CD4-positive, alpha-beta T cell treated with Interleukin-6 for 4 hours (primary cell): ENCODE results near the gene SSMEM1.
A peak's percentile ranks its signal among the peaks of the same experiment; 100 is the strongest.
"Not testable (repeated sequence)": the region's sequence is repeated elsewhere in the genome, so short reads cannot be mapped to it uniquely, and the experiment has no call there.

Source experiments
- DNase-seq: peaks from one replicate; pipeline ENCODE4 v3.0.0-alpha.2; 2020; ENCODE audit warnings: mixed read lengths

Gene SSMEM1, protein sequence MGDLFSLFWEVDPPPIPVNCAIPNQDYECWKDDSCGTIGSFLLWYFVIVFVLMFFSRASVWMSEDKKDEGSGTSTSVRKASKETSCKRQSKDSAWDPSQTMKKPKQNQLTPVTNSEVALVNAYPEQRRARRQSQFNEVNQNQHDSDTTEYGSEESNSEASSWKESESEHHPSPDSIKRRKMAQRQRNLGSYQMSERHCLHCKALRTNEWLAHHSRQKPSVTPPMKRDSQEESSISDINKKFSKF

GRCh38 chr7:130207642-130208041 lies at the start of gene SSMEM1:
Gene SSMEM1, plus strand, starts transcription at chr7:130207860. Its CDS starts 51 bp downstream, at chr7:130207911.
- DNase-seq = no peak

- no peak for DNase-seq
Measured at GRCh38 chr7:130160023-130160422, 47.6 kb upstream of the SSMEM1 start.

DNA sequence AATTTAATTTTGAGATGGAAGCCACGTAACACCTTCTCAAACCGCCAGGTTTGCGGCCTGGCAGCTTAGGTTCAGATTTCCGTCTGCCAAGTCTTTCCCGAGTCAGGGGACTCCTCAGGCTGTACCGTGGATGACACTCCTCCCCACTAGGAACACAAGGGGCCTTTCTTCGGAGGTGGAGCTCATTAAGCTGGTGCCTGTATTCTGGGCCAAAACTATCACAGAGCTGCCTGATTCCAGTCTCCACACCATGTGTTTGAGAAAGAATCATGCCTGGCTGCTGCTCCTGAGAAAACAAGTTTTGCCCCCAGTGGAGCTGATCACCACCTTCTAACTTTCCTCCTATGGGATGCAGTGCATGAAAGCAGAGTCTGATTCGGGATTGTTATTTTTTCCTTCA lies 47.2 kb upstream of the SSMEM1 start:
- no peak for DNase-seq

GRCh38 chr7:130162196-130162595 lies 45.5 kb upstream of the SSMEM1 start:
- DNase-seq = no peak

GRCh38 chr7:130174237-130174959 lies 33.3 kb upstream of the SSMEM1 start:
- DNase-seq = no peak

DNA sequence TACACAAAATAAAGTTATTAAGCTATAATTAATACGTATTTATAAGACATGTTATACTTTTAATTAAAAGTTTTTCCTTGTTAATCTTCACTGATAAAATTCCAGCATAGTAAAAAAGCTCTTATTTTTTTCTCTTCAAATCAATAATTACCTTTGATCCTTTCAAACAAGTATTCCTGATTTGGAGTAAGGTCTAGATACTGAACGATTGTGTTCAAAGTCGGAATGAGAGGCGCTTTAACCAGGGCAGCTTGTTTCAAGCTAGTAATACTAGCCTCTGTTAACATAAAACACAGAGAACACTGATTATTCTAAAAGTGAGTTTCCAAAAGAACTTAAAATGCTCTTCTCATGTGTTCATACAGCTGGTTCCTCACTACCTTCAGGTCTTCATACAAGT lies 29.4 kb upstream of the SSMEM1 start:
- DNase-seq = no peak

DNA sequence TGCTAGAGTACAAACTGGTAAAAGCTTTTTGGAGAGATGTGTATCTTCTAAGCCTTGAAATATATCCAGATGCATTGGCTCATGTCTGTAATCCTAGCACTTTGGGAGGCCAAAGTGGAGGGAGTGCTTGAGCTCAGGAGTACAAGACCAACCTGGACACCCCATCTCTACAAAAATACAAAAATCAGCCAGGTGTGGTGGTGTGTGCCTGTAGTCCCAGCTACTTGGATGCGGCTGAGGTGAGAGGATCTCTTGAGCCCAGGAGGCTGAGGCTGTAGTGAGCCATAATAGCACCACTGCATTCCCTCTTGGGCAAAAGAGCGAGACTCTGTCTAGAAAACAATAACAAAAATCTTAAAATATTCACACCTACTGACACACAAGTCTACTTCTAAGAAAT lies 28.0 kb upstream of the SSMEM1 start:
- DNase-seq = no peak

DNA sequence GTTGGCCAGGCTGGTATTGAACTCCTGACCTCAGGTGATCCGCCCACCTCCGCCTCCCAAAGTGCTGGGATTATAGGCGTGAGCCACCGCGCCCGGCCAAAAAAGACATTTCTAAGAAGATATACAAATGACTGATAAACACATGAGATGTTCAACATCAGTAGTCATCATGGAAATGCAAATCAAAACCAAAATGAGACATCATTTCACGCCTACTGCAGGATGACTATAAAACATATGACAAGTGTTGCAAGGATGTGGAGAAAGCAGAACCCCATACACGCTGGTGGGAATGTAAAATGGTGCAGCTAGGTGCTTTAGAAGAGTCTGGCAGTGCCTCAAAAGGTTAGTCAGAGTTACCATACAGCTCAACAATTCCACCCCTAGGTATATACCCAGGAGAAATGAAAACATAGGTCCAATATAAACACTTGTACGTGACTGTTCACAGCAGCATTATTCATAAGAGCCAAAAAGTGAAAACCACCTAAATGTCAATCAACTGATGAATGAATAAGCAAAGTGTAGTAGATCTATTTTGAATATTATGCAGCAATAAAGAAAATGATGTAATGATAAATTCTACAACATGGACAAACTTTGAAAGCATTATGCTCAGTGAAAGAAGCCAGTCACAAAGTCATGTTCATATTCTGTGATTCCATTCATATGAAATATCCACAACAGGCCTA lies 26.9 kb upstream of the SSMEM1 start:
- DNase-seq = no peak

GRCh38 chr7:130181263-130181605 lies 26.4 kb upstream of the SSMEM1 start:
- DNase-seq = no peak

DNA sequence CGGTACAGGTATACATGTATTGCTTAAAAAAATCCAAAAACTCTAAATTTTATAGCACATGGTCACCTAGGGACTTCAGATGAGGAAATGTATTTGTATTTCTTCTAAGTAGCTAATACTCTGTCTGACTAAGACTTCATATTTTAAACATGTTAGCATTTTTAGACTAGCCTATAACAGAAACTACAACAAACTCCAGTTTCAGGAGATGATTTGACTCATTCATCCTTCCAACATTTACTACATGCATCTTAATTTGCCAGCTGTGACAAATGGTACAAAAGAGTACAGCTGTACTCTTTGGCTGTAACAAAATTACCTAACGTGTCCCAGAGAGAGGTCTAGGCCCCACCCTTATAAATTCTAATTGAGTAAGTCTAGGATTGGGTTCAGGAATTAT lies 24.7 kb upstream of the SSMEM1 start:
- no peak for DNase-seq

GRCh38 chr7:130184349-130184748 lies 23.3 kb upstream of the SSMEM1 start:
- not testable (repeated sequence) for DNase-seq

- DNase-seq = no peak
Measured at GRCh38 chr7:130187360-130187759, 20.3 kb upstream of the SSMEM1 start.

- no peak for DNase-seq
Measured at GRCh38 chr7:130189343-130189742, 18.3 kb upstream of the SSMEM1 start.

- DNase-seq = no peak
Measured at GRCh38 chr7:130191791-130192190, 15.9 kb upstream of the SSMEM1 start.

GRCh38 chr7:130195396-130195795 lies 12.3 kb upstream of the SSMEM1 start:
- no peak for DNase-seq

DNA sequence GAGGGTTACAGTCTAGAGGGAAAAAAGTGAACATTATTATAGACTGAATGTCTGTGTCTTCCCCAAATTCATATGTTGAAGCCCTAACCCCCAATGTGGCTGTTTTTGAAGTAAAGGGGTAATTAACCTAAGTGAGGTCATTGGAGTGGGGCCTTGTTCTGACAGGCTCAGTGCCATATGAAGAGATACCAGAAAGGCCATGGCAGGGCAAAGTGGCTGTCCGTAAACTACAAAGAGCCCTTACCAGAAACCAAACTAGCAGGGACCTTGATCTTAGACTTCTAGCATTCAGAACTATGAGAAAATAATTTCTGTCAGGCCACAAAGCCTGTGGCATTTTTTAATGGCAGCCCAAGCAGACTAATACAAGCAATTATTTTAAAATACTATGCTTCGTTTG lies 11.2 kb upstream of the SSMEM1 start:
- no peak for DNase-seq

GRCh38 chr7:130197094-130197493 lies 10.6 kb upstream of the SSMEM1 start:
- no peak for DNase-seq

DNA sequence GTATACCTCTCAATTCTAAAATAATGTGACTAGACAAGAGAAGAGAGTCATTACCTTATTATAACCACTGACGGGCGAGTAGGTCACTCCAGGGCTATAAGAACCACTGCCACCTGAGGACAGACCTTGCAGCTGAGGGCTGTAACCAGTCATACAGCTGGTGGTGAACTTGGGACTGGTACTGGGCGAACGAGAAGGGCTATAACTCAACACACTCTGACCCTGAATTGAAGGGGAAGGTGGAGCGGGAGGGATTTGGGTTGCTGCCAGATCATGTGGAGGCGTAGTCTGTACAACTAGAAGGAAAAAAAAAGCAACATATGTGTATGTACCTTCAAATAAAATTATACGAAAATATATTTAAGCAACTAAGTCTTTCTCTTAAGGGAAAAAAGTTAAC lies 5.9 kb upstream of the SSMEM1 start:
- DNase-seq = no peak

GRCh38 chr7:130205084-130205947 lies 2.3 kb upstream of the SSMEM1 start, which contains the start of gene TMEM209:
Gene TMEM209, minus strand, starts transcription at chr7:130205406. Its CDS starts 31 bp downstream, at chr7:130205375.
- peak; percentile 95 for DNase-seq

DNA sequence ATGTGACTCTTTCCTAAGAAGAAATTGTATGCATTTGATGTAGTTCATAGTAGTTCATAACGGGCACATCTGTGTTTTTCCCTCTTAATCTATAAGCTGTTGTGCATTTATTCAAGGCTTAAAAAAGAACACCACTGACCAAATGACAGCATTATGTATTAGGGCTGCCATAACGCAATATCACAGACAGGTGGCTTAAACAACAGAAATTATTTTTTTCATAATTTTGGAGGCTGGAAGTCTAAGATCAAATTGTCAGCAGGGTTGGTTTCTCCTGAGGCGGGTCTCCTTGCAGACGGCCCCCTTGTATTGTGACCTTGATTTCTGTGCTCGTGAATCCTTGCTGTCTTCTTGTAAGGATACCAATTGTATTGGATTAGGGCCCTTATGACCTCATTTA lies 627 bp upstream of the SSMEM1 start:
- DNase-seq = no peak

DNA sequence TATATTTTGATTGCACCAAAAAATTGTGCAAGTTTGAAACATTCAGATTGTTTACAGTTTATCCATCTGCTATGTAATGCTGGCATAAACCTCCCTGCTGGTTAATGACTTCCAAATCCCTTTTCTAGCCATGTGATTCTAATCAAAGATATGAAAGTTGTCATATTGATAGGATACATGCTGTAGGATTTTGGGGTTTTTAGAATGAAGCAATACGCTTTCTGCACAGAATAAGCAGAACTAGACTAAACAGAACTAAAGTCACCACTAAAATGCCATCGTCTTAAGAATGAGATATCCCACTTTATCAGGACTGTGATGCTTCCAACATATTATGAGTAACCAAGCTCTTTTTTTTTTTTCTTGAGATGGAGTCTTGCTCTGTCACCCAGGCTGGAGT lies 856 bp downstream of the SSMEM1 start:
- no peak for DNase-seq

DNA sequence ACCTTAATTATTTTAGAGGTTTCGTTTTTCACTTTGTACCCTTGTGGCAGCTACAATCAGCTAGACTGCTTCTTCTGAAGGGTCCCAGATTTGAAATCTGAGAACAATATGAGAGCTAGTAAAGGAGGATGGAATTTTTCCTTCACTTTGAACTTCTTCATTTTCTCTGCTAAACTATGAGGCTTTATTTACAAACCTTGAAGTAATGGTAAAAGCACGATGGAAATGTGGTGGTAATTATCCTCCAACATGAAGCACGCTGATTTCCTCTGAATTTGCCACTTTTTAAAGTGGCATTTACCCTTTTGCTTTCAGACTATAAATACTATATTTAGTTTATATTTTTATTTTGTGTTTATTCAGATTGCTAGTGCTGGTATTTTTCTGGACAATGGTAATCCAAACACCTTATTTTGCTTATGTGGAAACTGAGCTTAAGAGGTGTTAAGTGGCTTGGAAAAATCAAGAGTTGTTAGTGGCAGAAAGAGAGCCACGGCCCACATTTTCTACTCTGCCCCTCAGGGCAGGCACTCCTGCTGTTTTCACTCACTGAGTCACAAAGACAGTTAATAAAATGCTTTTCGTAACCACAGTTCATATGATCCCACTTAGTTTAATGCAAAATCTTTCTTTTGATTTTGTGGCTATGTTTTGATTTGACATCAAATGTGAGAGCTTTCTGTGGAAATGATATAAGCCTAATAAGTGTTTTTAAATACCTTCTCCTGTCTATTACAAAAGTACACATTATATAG lies 2.7 kb downstream of the SSMEM1 start:
- no peak for DNase-seq
